NK-92 treated with Interleukin-12 subunit alpha and Interleukin-12 subunit beta, amount 100 ng/mL, for 24 hours (cell line): ENCODE measurements around the gene POTEB2.
"Not testable (repeated sequence)": the region's sequence is repeated elsewhere in the genome, so short reads cannot be mapped to it uniquely, and the experiment has no call there.

Experiments
- DNase-seq: peaks from one replicate; lab custom pipeline; 2025; lab: John Stamatoyannopoulos, UW

The POTEB2 gene

GRCh38 chr15:20866214-20866613, at the start of gene POTEB2:
Gene POTEB2 (minus strand): TSS chr15:20866314. CDS start chr15:20866281, 33 bp downstream.
- DNase-seq: not testable (repeated sequence)

- not testable (repeated sequence) for DNase-seq
Observed at GRCh38 chr15:20879916-20880315, 13.8 kb upstream of the POTEB2 start.

DNA sequence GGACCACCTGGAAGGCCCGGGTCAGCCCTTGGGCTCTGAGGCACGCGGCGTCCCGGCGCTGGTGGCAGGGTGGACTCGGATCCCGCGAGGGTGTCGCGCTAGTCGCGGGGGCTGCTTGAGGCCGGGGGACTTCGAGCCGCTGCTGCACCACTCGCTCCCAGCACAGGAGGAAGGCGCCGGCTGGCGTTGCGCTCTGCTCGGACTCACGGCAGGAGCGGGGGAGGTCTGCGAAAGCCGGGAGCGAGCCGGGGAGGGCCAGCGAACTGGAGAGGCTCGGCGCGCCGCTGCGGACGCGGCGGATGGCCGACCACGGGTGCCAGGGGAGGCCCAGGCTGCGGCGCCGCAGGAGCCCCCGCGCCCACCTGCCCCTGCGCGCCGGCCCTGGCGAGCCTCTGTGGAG, 12.3 kb upstream of the POTEB2 start:
- not testable (repeated sequence) for DNase-seq

- not testable (repeated sequence) for DNase-seq
Observed at GRCh38 chr15:20877819-20878218, 11.7 kb upstream of the POTEB2 start.
